ENCODE measurements around the gene STH. TPM values are rescaled to one million over a fixed set of nuclear protein-coding genes. Genes with fewer than 3 reads are reported as not detected.

Gene STH
- total and polyA plus RNA-seq, 8 donors, result not detected

- H3K4me3 ChIP-seq, result no peak overlapping the region
Observed at GRCh38 chr17:45951941-45952340, 47.1 kb upstream of the STH start.

DNA sequence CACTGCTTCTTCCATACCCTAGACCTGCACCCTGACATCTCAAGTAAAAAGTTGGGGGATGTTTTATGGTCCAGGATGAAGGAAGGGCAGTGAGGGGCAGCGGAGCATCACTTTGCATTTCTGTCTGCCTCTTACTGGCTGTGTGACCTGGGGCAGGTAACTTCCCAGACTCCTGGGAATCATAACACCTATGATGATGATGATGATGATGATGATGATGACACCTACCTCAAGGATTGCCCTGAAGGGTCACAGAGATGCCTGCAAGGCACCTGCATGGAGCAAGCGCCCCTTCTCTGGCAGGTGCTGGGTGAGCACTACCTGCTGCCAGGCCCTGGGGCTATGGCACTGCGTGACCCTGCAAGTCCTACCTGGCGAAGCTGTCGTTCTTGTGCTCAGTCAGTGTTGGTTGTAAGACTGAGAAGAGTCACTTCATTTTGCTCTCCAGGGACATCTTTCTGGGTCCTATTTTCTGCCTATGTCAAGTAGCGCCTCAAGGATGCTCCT is 46.2 kb upstream of the STH start:
- 88 to 96% (median 95%) methylated on average over 6 of the region's 6 CpGs for WGBS, 5 donors
- H3K36me3 ChIP-seq, result no peaks in the 10 kb centered on the region
- H3K27me3 ChIP-seq, result peaks cover 0 to 45% (median 26%) of the 10 kb centered on the region in 3 donors
- no peaks in the 10 kb centered on the region for H3K9me3 ChIP-seq
- no peak for DNase-seq
- no peak overlapping the region for H3K27ac ChIP-seq
- H3K4me3 ChIP-seq, result no peak overlapping the region
- TF ChIP-seq EP300 (IDR thresholded peaks at IDR 0.05) (no peak), CTCF (IDR thresholded peaks at IDR 0.05) (no peak), POLR2A (IDR thresholded peaks at IDR 0.05) (no peak), POLR2AphosphoS5 (IDR thresholded peaks at IDR 0.05) (no peak)
- intact Hi-C loops (cut with DNase I; ENCODE audit: low total_unique reads), result no loop called here
- H3K4me1 ChIP-seq, result peaks cover 6 to 15% (median 12%) of the 10 kb centered on the region in 4 donors

More at GRCh38 chr17:45951941-45952340, 47.1 kb upstream of the STH start:
- DNase-seq, result no peak
- no peak for TF ChIP-seq POLR2AphosphoS5 (IDR thresholded peaks at IDR 0.05)
- TF ChIP-seq CTCF (IDR thresholded peaks at IDR 0.05), result no peak
- TF ChIP-seq EP300 (IDR thresholded peaks at IDR 0.05), result no peak
- TF ChIP-seq POLR2A (IDR thresholded peaks at IDR 0.05), result no peak
- Histone ChIP-seq H3K36me3 (no peaks in the 10 kb centered on the region), H3K9me3 (no peaks in the 10 kb centered on the region), H3K27ac (no peak overlapping the region), H3K4me1 (peaks cover 6 to 15% (median 12%) of the 10 kb centered on the region in 4 donors), H3K27me3 (peaks cover 0 to 45% (median 26%) of the 10 kb centered on the region in 3 donors)
- WGBS, 5 donors, result 66 to 76% (median 72%) methylated on average over 6 of the region's 6 CpGs
- intact Hi-C loops (cut with DNase I; ENCODE audit: low total_unique reads), result no loop called here

DNA sequence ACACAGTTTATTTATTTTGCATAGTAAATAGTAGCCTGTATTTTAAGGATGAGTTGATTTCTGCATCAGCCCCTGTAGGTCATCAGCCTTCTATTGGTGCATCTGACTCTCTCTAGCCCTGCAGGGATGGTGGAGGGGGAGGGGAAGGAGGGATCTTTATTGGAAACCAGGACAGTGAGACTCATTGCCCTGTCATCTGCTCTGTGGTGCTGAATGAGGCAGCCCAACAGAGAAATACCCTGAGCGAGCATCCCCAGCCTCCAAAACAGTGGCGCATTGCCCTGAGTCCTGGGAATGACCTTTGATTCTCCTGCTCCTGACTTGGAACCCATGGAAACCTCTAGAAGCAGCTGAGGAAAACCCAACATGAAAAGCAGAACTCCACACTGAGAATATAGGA is 45.5 kb upstream of the STH start:
- Histone ChIP-seq H3K27me3 (peaks cover 0 to 45% (median 26%) of the 10 kb centered on the region in 3 donors), H3K9me3 (no peaks in the 10 kb centered on the region), H3K4me1 (peaks cover 4 to 11% (median 9%) of the 10 kb centered on the region in 4 donors), H3K36me3 (no peaks in the 10 kb centered on the region), H3K4me3 (no peak overlapping the region), H3K27ac (no peak overlapping the region)
- WGBS, 5 donors, result 74 to 96% (median 82%) methylated on average over 2 of the region's 2 CpGs
- no peak for DNase-seq
- intact Hi-C loops (cut with DNase I; ENCODE audit: low total_unique reads), result no loop called here
- TF ChIP-seq POLR2A (IDR thresholded peaks at IDR 0.05) (no peak), EP300 (IDR thresholded peaks at IDR 0.05) (no peak), CTCF (IDR thresholded peaks at IDR 0.05) (no peak), POLR2AphosphoS5 (IDR thresholded peaks at IDR 0.05) (no peak)

DNA sequence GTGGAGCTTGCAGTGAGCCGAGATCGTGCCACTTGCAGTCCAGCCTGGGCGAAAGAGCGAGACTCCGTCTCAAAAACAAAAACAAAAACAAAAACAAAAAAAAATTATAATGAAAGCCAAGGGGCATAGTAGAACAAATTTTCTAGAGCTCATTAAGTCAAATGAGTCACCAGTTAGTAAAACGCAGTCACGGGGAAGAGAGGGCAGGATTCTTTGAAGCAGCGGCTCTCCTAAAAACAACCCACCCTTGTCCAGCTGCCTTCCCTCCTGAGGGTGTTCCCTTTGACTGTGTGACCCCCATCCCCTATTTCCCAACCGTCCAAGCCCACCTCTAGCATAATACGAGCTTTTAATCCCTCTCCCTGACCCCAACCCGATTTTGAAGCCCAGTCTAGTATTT is 44.1 kb upstream of the STH start:
- TF ChIP-seq POLR2A (IDR thresholded peaks at IDR 0.05) (no peak), EP300 (IDR thresholded peaks at IDR 0.05) (no peak), CTCF (IDR thresholded peaks at IDR 0.05) (no peak), POLR2AphosphoS5 (IDR thresholded peaks at IDR 0.05) (no peak)
- peaks cover 0 to 36% (median 17%) of the 10 kb centered on the region in 3 donors for H3K27me3 ChIP-seq
- H3K9me3 ChIP-seq, result no peaks in the 10 kb centered on the region
- no peak for DNase-seq
- no peak overlapping the region for H3K27ac ChIP-seq
- 73 to 82% (median 78%) methylated on average over 11 of the region's 11 CpGs for WGBS, 5 donors
- intact Hi-C loops (cut with DNase I; ENCODE audit: low total_unique reads), result no loop called here
- no peak overlapping the region for H3K4me3 ChIP-seq
- no peaks in the 10 kb centered on the region for H3K4me1 ChIP-seq
- no peaks in the 10 kb centered on the region for H3K36me3 ChIP-seq
